A549 (cell line): ENCODE measurements around the gene NANOGP8.

Experiments used
- EP300 ChIP-seq, 2 experiments: fragments of >200 bp; sonication (Bioruptor Twin); formaldehyde crosslinking; IDR thresholded peaks; 2 replicates in 1 of 2; 3 replicates in 1 of 2; pipeline ENCODE4 v1.6.1; 2016 to 2017
- POLR2A ChIP-seq: IDR thresholded peaks from 2 replicates; pipeline ENCODE4 v1.6.1; 2012; ENCODE audit warnings: mild to moderate bottlenecking, low read length
- TF ChIP-seq, protein P1 (sequence below): fragments of >200 bp; sonication (Bioruptor Twin); formaldehyde crosslinking; IDR thresholded peaks from 3 replicates; pipeline ENCODE4 v1.5.1; 2016

DNA sequence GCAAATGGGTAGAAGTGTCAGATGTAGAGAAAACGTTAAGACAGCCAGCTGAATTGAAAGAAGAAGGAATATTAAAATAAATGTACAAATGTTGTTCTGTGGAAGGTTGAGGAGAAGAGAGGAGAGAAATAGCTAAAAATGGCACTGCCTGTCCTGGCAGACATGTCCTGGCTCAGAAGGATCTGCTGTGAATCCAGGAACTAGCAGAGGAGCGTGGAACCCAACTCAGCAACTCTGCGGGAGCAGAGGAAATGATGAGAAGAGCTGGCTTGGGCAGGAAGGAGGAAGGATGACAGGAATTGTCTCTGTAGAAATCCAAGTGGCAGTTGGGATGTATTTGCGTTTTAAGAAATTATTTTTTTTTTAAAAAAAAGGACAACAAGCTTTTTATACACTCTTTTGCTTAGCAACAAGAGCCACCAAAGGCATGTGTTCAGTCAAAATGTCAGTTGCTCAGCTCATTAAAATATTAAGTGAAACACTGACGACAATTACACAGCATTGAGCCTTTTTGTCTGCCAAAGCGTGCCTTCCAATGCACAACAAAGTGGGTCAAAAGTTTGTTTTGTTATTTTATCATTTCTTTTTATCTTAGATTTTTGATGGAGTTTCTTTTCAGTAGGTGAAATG is 16.1 kb downstream of the NANOGP8 start:
- TF ChIP-seq EP300 (IDR thresholded peaks at IDR 0.05) (no peak), POLR2A (no peak)
- TF ChIP-seq, protein P1, sequence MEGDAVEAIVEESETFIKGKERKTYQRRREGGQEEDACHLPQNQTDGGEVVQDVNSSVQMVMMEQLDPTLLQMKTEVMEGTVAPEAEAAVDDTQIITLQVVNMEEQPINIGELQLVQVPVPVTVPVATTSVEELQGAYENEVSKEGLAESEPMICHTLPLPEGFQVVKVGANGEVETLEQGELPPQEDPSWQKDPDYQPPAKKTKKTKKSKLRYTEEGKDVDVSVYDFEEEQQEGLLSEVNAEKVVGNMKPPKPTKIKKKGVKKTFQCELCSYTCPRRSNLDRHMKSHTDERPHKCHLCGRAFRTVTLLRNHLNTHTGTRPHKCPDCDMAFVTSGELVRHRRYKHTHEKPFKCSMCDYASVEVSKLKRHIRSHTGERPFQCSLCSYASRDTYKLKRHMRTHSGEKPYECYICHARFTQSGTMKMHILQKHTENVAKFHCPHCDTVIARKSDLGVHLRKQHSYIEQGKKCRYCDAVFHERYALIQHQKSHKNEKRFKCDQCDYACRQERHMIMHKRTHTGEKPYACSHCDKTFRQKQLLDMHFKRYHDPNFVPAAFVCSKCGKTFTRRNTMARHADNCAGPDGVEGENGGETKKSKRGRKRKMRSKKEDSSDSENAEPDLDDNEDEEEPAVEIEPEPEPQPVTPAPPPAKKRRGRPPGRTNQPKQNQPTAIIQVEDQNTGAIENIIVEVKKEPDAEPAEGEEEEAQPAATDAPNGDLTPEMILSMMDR = no peak
